SK-N-SH (cell line): ENCODE data around the gene SNURF. TPM values are rescaled to one million over a fixed set of nuclear protein-coding genes. Genes with fewer than 3 reads are reported as not detected.
"Not testable (repeated sequence)": the region's sequence is repeated elsewhere in the genome, so short reads cannot be mapped to it uniquely, and the experiment has no call there.

Experiments used
- CTCF ChIA-PET: fragments of 300-600, 350-600 bp; formaldehyde crosslinking; extraction: SDS; loops from one replicate; lab custom pipeline; 2021; lab: Yijun Ruan, JAX
- POLR2A ChIA-PET: fragments of 350-600 bp; sonication (Branson Sonifier 250); formaldehyde crosslinking; extraction: SDS; loops from one replicate; lab custom pipeline; 2020; ENCODE audit warnings: antibody characterized with exemption, inconsistent platforms; lab: Yijun Ruan, JAX
- DNase-seq: peaks from one replicate; pipeline ENCODE4 v3.0.0; 2012
- H2AFZ ChIP-seq: fragments of 200-600 bp; sonication (generic); 2 replicates; pipeline ENCODE4 v1.8.1; 2016; ENCODE audit warnings: antibody characterized with exemption, mild to moderate bottlenecking, low read depth
- H3F3A ChIP-seq: fragments of 200-600 bp; sonication (generic); replicated peaks from 2 replicates; pipeline ENCODE3; 2016; ENCODE audit warnings: antibody characterized with exemption, mild to moderate bottlenecking; ENCODE audit not compliant: insufficient read depth
- H3K27ac ChIP-seq, 2 experiments: fragments of 200-500 bp in 1 of 2; fragments of 200-600 bp in 1 of 2; sonication (Bioruptor generic) in 1 of 2; sonication (generic), shearing (Covaris generic) in 1 of 2; 2 replicates each; pipeline versions ENCODE4 v1.5.1 to v1.6.1; 2014 to 2016; ENCODE audit warnings: low read depth in 2 of 2, inconsistent platforms in 1 of 2, low read length in 1 of 2, mild to moderate bottlenecking in 1 of 2, mixed read lengths in 1 of 2
- H3K27me3 ChIP-seq: fragments of 200-600 bp; sonication (generic), shearing (Covaris generic); 2 replicates; pipeline ENCODE4 v1.6.1; 2016; ENCODE audit warnings: mixed run types; ENCODE audit not compliant: insufficient read depth
- H3K36me3 ChIP-seq, 2 experiments: fragments of 200-500 bp in 1 of 2; fragments of 200-600 bp in 1 of 2; sonication (Bioruptor generic) in 1 of 2; sonication (generic) in 1 of 2; replicated peaks in 1 of 2; 2 replicates each; pipeline versions ENCODE3 to v1.5.1; 2014 to 2016; ENCODE audit warnings: low read length in 1 of 2, mild to moderate bottlenecking in 1 of 2; ENCODE audit not compliant: insufficient read depth in 2 of 2, control insufficient read depth in 1 of 2
- H3K4me1 ChIP-seq, 2 experiments: fragments of 200-500 bp in 1 of 2; fragments of 200-600 bp in 1 of 2; sonication (Bioruptor generic) in 1 of 2; sonication (generic), shearing (Covaris generic) in 1 of 2; 2 replicates each; pipeline versions ENCODE4 v1.5.1 to v1.6.1; 2014 to 2016; ENCODE audit warnings: low read depth in 1 of 2, low read length in 1 of 2, mixed run types in 1 of 2; ENCODE audit not compliant: insufficient read depth in 2 of 2, control insufficient read depth in 1 of 2
- H3K4me2 ChIP-seq: fragments of 200-600 bp; sonication (generic), shearing (Covaris generic); 2 replicates; pipeline ENCODE4 v1.6.1; 2017; ENCODE audit warnings: mixed run types
- H3K4me3 ChIP-seq, 2 experiments: fragments of 200-500 bp in 1 of 2; fragments of 200-600 bp in 1 of 2; sonication (Bioruptor generic) in 1 of 2; sonication (generic), shearing (Covaris generic) in 1 of 2; 2 replicates each; pipeline versions ENCODE4 v1.5.1 to v1.8.1; 2014 to 2016; ENCODE audit warnings: low read depth in 2 of 2, inconsistent platforms in 1 of 2, low read length in 1 of 2, mild to moderate bottlenecking in 1 of 2, mixed read lengths in 1 of 2, moderate library complexity in 1 of 2
- H3K79me2 ChIP-seq: fragments of 200-600 bp; sonication (generic); 2 replicates; pipeline ENCODE4 v1.8.1; 2017; ENCODE audit warnings: mild to moderate bottlenecking; ENCODE audit not compliant: insufficient read depth
- H3K9ac ChIP-seq: fragments of 200-600 bp; sonication (generic); 2 replicates; pipeline ENCODE4 v1.6.1; 2017; ENCODE audit warnings: mixed run types
- H3K9me2 ChIP-seq: fragments of 200-600 bp; sonication (generic); 2 replicates; pipeline ENCODE4 v1.6.1; 2017; ENCODE audit warnings: mixed run types
- H3K9me3 ChIP-seq: fragments of 200-600 bp; sonication (generic); 2 replicates; pipeline ENCODE4 v1.6.1; 2017; ENCODE audit warnings: mixed run types, mild to moderate bottlenecking, moderate library complexity
- H4K20me1 ChIP-seq: fragments of 200-600 bp; sonication (generic); 2 replicates; pipeline ENCODE4 v1.6.1; 2017; ENCODE audit warnings: mild to moderate bottlenecking, mixed run types; ENCODE audit not compliant: insufficient read depth
- ELF1 ChIP-seq: IDR thresholded peaks from 2 replicates; pipeline ENCODE4 v1.4.0; 2012
- TEAD4 ChIP-seq: IDR thresholded peaks from 2 replicates; pipeline ENCODE4 v1.4.0; 2012; ENCODE audit warnings: mild to moderate bottlenecking, borderline replicate concordance; ENCODE audit not compliant: insufficient read depth
- WGBS: methylation state at CpG from one replicate; pipeline ENCODE4 v1.1.6; 2017; ENCODE audit warnings: low lambda C conversion rate; 5-methylcytosine and 5-hydroxymethylcytosine counted together
- polyA plus RNA-seq, 3 experiments: library from polyadenylated mRNA; depleted of rRNA; stranded (reverse); fragments of >200 nt; gene quantifications; 2 replicates each; pipeline ENCODE4 v1.2.3, GENCODE V29; 2012
- TF ChIP-seq, protein P1 (sequence below): fragments of 150-350 bp; IDR thresholded peaks from 2 replicates; pipeline ENCODE4 v1.6.1; 2017; ENCODE audit warnings: antibody characterized with exemption, low read length, low read depth, borderline replicate concordance
- TF ChIP-seq, protein P2 (sequence below): IDR thresholded peaks from 2 replicates; pipeline ENCODE4 v1.4.0; 2012; ENCODE audit warnings: low read depth, borderline replicate concordance
- TF ChIP-seq, protein P3 (sequence below): fragments of 200-600 bp; sonication (generic); IDR thresholded peaks from 2 replicates; pipeline ENCODE4 v1.6.1; 2017; ENCODE audit warnings: antibody characterized with exemption, mild to moderate bottlenecking, moderate library complexity

The SNURF gene
- polyA plus RNA-seq, 1 of the 3 experiments (the other 2 are of a cell fraction): 16.0 TPM

DNA sequence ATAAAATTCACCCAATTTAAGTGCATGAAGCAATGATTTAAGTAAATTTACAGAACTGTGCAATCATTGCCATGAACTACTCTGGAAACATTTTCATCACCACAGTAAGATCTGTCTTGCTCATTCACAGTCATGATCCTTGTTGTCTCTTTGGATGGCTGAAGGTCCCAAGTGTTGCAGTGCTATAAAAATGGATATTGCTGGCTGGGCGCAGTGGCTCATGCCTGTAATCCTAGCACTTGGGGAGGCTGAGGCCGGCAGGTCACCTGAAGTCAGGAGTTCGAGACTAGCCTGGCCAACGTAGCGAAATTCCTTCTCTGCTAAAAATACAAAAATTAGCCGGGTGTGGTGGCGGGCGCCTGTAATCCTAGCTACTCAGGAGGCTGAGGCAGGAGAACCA, 17.0 kb downstream of the SNURF start (continued):
- TF ChIP-seq, protein P1, sequence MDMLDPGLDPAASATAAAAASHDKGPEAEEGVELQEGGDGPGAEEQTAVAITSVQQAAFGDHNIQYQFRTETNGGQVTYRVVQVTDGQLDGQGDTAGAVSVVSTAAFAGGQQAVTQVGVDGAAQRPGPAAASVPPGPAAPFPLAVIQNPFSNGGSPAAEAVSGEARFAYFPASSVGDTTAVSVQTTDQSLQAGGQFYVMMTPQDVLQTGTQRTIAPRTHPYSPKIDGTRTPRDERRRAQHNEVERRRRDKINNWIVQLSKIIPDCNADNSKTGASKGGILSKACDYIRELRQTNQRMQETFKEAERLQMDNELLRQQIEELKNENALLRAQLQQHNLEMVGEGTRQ: no peak
- TF ChIP-seq TEAD4: no peak
- TF ChIP-seq, protein P2, sequence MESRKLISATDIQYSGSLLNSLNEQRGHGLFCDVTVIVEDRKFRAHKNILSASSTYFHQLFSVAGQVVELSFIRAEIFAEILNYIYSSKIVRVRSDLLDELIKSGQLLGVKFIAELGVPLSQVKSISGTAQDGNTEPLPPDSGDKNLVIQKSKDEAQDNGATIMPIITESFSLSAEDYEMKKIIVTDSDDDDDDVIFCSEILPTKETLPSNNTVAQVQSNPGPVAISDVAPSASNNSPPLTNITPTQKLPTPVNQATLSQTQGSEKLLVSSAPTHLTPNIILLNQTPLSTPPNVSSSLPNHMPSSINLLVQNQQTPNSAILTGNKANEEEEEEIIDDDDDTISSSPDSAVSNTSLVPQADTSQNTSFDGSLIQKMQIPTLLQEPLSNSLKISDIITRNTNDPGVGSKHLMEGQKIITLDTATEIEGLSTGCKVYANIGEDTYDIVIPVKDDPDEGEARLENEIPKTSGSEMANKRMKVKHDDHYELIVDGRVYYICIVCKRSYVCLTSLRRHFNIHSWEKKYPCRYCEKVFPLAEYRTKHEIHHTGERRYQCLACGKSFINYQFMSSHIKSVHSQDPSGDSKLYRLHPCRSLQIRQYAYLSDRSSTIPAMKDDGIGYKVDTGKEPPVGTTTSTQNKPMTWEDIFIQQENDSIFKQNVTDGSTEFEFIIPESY: no peak
- TF ChIP-seq, all 33 proteins: peak for 0

DNA sequence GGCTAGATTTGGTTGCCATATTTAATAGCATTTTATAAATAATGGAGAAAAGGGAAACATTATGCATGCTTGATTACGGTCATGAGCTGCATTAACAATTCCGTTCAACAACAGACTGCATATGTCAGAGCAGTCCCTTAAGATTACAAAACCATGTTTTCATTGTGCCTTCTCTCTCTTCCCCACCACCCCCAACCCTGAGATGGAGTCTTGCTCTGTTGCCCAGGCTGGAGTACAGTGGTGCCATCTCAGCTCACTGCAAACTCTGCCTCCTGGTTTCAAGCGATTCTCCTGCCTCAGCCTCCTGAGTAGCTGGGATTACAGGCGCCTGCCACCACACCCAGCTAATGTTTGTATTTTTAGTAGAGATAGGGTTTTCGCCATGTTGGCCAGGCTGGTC, 17.9 kb downstream of the SNURF start:
- H3K9me3 ChIP-seq, H3K79me2 ChIP-seq, H2AFZ ChIP-seq, H3K27ac ChIP-seq, H3K4me1 ChIP-seq, POLR2A ChIA-PET, H4K20me1 ChIP-seq, CTCF ChIA-PET, DNase-seq, H3K4me2 ChIP-seq, H3F3A ChIP-seq, H3K9me2 ChIP-seq, H3K4me3 ChIP-seq, H3K27me3 ChIP-seq, H3K9ac ChIP-seq: not testable (repeated sequence)
- WGBS: 75% methylated on average over 5 of the region's 5 CpGs
- H3K36me3 ChIP-seq: peaks cover 33 to 43% of the 10 kb centered on the region in 2 experiments

DNA sequence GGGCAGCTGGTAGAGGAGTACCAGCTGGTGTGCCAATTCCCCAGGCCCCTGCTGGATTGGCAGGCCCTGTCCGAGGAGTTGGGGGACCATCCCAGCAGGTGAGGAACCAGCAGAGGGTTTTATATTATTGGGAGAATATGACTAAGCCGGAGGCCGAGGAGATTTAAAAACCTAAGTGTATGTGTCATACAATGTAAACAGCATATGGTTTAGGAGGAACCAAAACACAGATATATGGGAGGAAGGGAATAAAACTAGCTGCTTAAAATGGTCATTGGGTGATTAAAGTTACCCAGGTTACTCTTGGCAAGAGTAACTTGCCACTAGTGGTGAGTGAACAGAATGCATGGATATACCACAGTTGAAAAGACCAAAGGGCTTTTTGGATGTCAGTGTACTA, 22.1 kb downstream of the SNURF start:
- H3K9ac ChIP-seq: no peak overlapping the region
- H3F3A ChIP-seq: peaks cover 3% of the 10 kb centered on the region
- no peak overlapping the region for H3K4me3 ChIP-seq
- H3K27me3 ChIP-seq: no peaks in the 10 kb centered on the region
- H3K36me3 ChIP-seq: peaks cover 43 to 53% of the 10 kb centered on the region in 2 experiments
- no peaks in the 10 kb centered on the region; the same call in 1 of the 2 replicates for H3K79me2 ChIP-seq
- TF ChIP-seq, protein P3, sequence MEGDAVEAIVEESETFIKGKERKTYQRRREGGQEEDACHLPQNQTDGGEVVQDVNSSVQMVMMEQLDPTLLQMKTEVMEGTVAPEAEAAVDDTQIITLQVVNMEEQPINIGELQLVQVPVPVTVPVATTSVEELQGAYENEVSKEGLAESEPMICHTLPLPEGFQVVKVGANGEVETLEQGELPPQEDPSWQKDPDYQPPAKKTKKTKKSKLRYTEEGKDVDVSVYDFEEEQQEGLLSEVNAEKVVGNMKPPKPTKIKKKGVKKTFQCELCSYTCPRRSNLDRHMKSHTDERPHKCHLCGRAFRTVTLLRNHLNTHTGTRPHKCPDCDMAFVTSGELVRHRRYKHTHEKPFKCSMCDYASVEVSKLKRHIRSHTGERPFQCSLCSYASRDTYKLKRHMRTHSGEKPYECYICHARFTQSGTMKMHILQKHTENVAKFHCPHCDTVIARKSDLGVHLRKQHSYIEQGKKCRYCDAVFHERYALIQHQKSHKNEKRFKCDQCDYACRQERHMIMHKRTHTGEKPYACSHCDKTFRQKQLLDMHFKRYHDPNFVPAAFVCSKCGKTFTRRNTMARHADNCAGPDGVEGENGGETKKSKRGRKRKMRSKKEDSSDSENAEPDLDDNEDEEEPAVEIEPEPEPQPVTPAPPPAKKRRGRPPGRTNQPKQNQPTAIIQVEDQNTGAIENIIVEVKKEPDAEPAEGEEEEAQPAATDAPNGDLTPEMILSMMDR: 0 out of 2 replicates have a peak, but pooled peaks have one; percentile 20
- TF ChIP-seq ELF1: no peak
- TF ChIP-seq, all 33 proteins: peak for 1
- no peak overlapping the region for H2AFZ ChIP-seq
- WGBS: 67% methylated on average over 3 of the region's 3 CpGs
- no peaks in the 10 kb centered on the region for H4K20me1 ChIP-seq
- H3K9me2 ChIP-seq: no peaks in the 10 kb centered on the region
- CTCF ChIA-PET: no interaction called here
- H3K4me1 ChIP-seq: no peaks in the 10 kb centered on the region
- H3K4me2 ChIP-seq: no peak overlapping the region
- H3K27ac ChIP-seq: no peak overlapping the region
- POLR2A ChIA-PET: no interaction called here
- H3K9me3 ChIP-seq: no peaks in the 10 kb centered on the region
- no peak for DNase-seq
